Psoas muscle (tissue), 8 donors: ENCODE data around the gene MYO1D. TPM values are rescaled to one million over a fixed set of nuclear protein-coding genes. Genes with fewer than 3 reads are reported as not detected.

ENCODE experiments used
- ATAC-seq, 4 donors: fragments of 200-7000 bp; cut with Tn5 transposase; one replicate each; pipeline ENCODE4 v1.9.1; 2020; ENCODE audit warnings: moderate library complexity in 3 of 4, mild to moderate bottlenecking in 2 of 4
- DNase-seq, 2 donors: peaks; one replicate each; pipeline ENCODE4 v3.0.0-alpha.2; 2020
- H3K27ac ChIP-seq: fragments of 200-600 bp; one replicate; pipeline ENCODE4 v1.8.0; 2022
- H3K27me3 ChIP-seq, 3 donors: fragments of 200-600 bp in 1 of 3; one replicate each; pipeline versions ENCODE4 v1.6.1 to v1.8.0; 2013 to 2022; ENCODE audit warnings: low read length in 2 of 3, mild to moderate bottlenecking in 2 of 3, moderate library complexity in 1 of 3; ENCODE audit not compliant: insufficient read depth in 3 of 3
- H3K36me3 ChIP-seq, 2 donors: fragments of 200-600 bp in 1 of 2; one replicate each; pipeline versions ENCODE4 v1.6.1 to v1.8.0; 2013 to 2022; ENCODE audit warnings: low read depth in 1 of 2, mild to moderate bottlenecking in 1 of 2, moderate library complexity in 1 of 2; ENCODE audit not compliant: insufficient read depth in 1 of 2
- H3K4me1 ChIP-seq: fragments of 200-600 bp; one replicate; pipeline ENCODE4 v1.8.0; 2022
- H3K4me3 ChIP-seq: fragments of 200-600 bp; one replicate; pipeline ENCODE4 v1.8.0; 2022; ENCODE audit warnings: mild to moderate bottlenecking
- H3K9me3 ChIP-seq: fragments of 200-600 bp; one replicate; pipeline ENCODE4 v1.8.0; 2022
- CTCF ChIP-seq: fragments of 200-600 bp; IDR thresholded peaks from one replicate; pipeline ENCODE4 v1.8.0; 2022; ENCODE audit warnings: antibody characterized with exemption
- WGBS, 3 donors: extraction: QIAGEN DNeasy Blood & Tissue Kit; methylation state at CpG; one replicate each; pipeline versions ENCODE4 v1.1.6 to v1.1.7; 2013; 5-methylcytosine and 5-hydroxymethylcytosine counted together
- intact Hi-C, 2 donors: fragments of 100-400 bp; cut with DNase I; formaldehyde crosslinking; loops; one replicate each; pipeline versions ENCODE4 v1.11.0 to v1.14.2; 2022
- polyA plus RNA-seq, 3 donors: library from polyadenylated mRNA; stranded (reverse); fragments of 200-250 nt; gene quantifications; one replicate each; pipeline ENCODE4 v1.2.3, GENCODE V29; 2013
- total RNA-seq, 4 donors: library from RNA; stranded (reverse); fragmentation: NEBNext Ultra II Directional in 2 of 4; extraction: Animal tissue kit (Norgen Biotek cat#: 25700) in 2 of 4; gene quantifications; one replicate each; pipeline versions ENCODE4 v1.2.1 to v1.2.4, GENCODE V29; 2021 to 2023
- donor health status: healthy with polysubstance abuse.
- donor health status: DM: no; HTN: no; CAD: no; lungs with moderate emphysema.
- donor health status: Bipolar disorder and iron deficiency.
- donor health status: healthy.
- donor health status: DM: yes; HTN: yes; CAD: no.
- donor health status: DM: no; HTN: no; CAD: no.
- donor health status: DM: no; HTN: no; CAD: no.
- donor health status: DM: yes; HTN: yes; CAD: no.

MYO1D gene
- total and polyA plus RNA-seq, 7 donors: 1.8 to 5.9 (median 4.1) TPM

- Histone ChIP-seq H3K4me1 (no peaks in the 10 kb centered on the region), H3K27ac (no peak overlapping the region), H3K9me3 (no peaks in the 10 kb centered on the region), H3K36me3 (no peaks in the 10 kb centered on the region), H3K4me3 (no peak overlapping the region), H3K27me3 (peaks cover 0 to 3% (median 2%) of the 10 kb centered on the region in 3 donors)
- intact Hi-C loops: no loop called here
- DNase-seq (no peak), ATAC-seq (no peak)
- WGBS, 3 donors: 36 to 41% (median 41%) methylated on average over 4 of the region's 4 CpGs
- no peak for TF ChIP-seq CTCF
These were observed 36.7 kb downstream of the MYO1D start for GRCh38 chr17:32840241-32840640.

DNA sequence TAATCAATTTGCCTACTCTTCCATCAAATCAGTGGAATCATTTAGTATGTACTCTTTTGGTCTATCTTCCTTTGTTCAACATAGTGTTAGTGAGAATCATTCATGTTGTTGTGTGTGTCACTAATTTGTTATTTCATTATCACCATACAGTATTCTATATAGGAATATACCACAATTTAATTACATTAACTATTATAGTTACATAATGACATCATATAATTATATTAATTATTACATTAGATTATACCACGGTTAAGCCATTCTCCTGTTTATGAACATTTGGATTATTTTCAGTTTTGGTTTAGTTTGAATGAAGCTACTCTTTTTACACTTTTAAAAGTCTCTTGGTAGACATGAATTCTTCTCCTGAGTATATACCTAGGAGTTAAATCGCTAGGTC lies 40.4 kb downstream of the MYO1D start:
- Histone ChIP-seq H3K27me3 (peaks cover 2 to 4% (median 3%) of the 10 kb centered on the region in 3 donors), H3K4me3 (no peak overlapping the region), H3K27ac (no peak overlapping the region), H3K36me3 (no peaks in the 10 kb centered on the region), H3K9me3 (no peaks in the 10 kb centered on the region), H3K4me1 (no peaks in the 10 kb centered on the region)
- no peak for TF ChIP-seq CTCF
- ATAC-seq (no peak), DNase-seq (no peak)
- WGBS, 3 donors: 90 to 96% (median 94%) methylated on average over 2 of the region's 2 CpGs
- intact Hi-C loops: no loop called here

- peaks cover 2 to 4% (median 3%) of the 10 kb centered on the region in 3 donors for H3K27me3 ChIP-seq
- H3K27ac ChIP-seq: no peak overlapping the region
- no peak overlapping the region for H3K4me3 ChIP-seq
- intact Hi-C loops: no loop called here
- no peaks in the 10 kb centered on the region for H3K36me3 ChIP-seq
- DNase-seq: no peak
- no peak for TF ChIP-seq CTCF
- H3K9me3 ChIP-seq: no peaks in the 10 kb centered on the region
- 75 to 88% (median 75%) methylated on average over 2 of the region's 2 CpGs for WGBS, 3 donors
- ATAC-seq: no peak
- H3K4me1 ChIP-seq: no peaks in the 10 kb centered on the region
These were observed 41.6 kb downstream of the MYO1D start for GRCh38 chr17:32835291-32835761.

GRCh38 chr17:32834104-32834503 lies 42.8 kb downstream of the MYO1D start:
- intact Hi-C loops: no loop called here
- no peak overlapping the region for H3K4me3 ChIP-seq
- no peaks in the 10 kb centered on the region for H3K36me3 ChIP-seq
- 96 to 98% (median 97%) methylated on average over 2 of the region's 2 CpGs for WGBS, 3 donors
- no peak overlapping the region for H3K27ac ChIP-seq
- no peaks in the 10 kb centered on the region for H3K9me3 ChIP-seq
- H3K4me1 ChIP-seq: no peaks in the 10 kb centered on the region
- DNase-seq (no peak), ATAC-seq (no peak)
- TF ChIP-seq CTCF: no peak
- H3K27me3 ChIP-seq: peaks cover 0 to 4% (median 0%) of the 10 kb centered on the region in 3 donors

- ATAC-seq (no peak), DNase-seq (no peak)
- Histone ChIP-seq H3K27ac (no peak overlapping the region), H3K27me3 (peaks cover 0 to 4% (median 0%) of the 10 kb centered on the region in 3 donors), H3K4me1 (no peaks in the 10 kb centered on the region), H3K4me3 (no peak overlapping the region), H3K9me3 (no peaks in the 10 kb centered on the region), H3K36me3 (no peaks in the 10 kb centered on the region)
- intact Hi-C loops: no loop called here
- WGBS, 3 donors: 79 to 91% (median 81%) methylated on average over 4 of the region's 4 CpGs
- TF ChIP-seq CTCF: no peak
These were observed 43.4 kb downstream of the MYO1D start for GRCh38 chr17:32833526-32833925.
